DLD1 (cell line): Measurements from ENCODE around the gene ALOX15B.

Experiments
- in situ Hi-C: cut with HindIII; loops from 2 replicates; pipeline ENCODE4 v1.10.0; 2017; ENCODE audit warnings: low sequenced_read_pairs

The ALOX15B gene

DNA sequence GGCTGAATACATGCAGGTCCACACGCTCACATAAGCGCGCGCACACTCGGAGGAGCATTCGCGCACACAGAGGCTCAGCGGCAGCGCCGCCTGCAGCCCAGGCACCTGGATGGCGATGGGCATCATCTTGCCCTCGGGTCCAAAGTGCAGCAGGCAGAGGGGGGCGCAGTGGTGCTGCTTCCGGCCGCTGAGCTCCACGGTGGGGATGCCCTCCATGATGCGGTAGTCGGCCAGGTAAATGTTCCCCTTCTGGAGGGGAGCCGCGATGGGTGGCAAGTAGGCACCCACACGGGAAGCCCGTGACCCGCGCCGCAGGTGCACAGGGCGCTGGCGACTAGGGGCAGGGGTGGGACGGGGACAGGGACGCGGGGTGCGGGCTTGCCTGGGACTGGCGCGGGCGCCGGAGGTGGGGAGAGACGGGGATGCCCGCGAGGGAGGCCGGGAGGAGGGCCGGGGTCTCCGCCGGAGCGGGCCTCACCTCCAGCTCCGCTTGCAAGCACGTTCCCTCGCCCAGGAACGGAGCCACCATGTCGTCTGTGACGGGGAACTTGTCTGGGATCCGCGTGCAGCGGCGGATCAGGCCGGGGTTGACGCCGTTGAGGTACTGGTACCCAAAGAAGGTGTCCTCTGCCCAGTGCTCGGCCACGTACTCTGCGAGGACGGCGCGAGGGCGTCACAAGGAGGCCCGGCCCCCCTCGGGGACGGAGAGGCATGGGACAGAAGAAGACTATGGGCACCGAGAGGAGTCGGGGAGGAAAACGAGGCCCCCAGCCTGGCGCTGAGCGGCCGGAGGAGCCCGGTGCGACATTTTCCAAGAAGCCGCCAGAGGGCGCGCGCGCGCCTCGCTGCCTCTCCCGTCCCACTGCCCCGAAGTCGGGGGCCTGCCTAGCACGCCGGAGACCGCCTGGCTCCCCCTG, 40.7 kb downstream of the ALOX15B start:
- in situ Hi-C loops, result no loop called here

DNA sequence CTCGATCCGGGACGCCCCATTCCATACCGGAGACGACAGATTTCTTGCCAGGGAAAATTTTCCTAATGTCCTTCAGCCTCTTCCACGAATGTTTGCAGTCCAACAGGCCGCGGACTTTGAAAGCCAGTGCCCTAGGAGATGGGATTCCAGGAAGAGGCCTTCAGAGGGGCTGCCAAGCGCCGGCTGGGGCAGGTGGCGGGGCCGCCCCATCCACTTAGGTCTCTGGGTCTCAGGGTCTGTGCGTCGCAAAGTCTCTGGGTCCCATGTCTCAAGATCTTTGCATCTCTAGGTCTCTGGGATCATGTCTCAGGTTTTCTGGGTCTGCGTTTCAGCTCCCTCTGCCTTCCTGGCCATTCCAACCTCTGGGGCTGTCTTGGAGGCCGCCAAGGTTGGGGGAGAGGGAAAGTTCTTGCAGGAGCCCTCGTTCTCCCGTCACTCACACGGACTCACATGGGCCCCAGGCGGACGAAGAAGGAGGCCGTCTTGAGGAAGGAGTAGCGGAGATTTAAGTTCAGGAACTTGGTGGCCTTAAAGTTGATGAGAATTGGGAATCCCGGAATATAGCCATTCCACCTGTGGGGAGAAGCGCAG, 41.4 kb downstream of the ALOX15B start:
- in situ Hi-C loops, result no loop called here

DNA sequence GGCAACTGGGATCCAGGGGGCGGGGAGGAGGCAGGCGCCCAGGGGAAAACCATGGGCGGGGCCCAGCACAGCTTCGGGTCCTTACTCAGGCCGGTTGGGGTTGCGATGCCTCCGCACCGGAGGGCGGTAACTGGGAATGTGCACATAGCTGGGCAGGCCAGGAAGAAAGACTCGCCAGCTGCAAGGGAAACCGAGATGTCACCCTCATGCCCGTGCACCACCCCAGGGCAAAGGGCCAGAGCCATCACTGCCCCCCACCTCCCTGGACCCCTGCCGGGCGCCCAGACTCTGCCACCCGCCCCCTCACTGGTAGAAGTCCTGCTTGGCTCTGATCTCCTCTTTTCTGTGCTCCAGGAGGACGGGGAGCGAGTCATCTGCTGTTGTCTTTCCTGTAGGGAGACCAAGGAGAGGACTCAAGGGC, 42.0 kb downstream of the ALOX15B start:
- in situ Hi-C loops, result no loop called here

DNA sequence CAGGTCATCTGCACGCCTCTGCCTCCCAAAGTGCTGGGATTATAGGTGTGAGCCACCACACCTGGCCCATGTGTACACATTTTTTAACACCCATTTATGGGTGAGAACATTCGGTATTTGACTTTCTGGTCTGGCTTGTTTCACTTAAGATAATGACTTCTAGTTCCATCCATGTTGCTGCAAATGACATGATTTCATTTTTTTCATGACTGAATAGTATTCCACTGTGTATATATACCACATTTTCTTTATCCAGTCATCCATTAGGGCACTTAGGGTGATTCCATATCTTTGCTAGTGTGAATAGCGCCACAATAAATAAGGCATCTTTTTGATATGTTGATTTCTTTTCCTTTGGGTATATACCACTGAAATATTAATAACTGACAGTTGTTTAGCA, 43.0 kb downstream of the ALOX15B start:
- in situ Hi-C loops, result no loop called here

DNA sequence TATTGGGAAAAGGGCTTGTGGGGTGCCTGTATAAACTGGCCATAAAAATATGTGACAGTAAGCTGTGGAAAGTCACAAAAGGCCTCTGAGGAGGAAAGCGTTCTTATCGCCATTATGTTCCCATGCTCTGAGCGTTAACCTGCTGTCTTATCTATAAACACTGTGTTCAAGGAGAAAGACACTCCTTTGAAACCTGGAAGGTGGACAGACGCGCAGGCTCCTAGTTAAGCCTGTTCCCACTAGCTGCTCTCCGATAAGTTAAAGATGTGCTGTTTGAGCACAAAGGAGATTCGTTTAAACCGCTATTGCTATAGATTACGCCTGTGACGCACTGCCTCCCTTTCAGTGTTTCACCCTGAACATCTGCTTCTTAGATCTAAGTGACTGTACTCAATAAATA, 43.4 kb downstream of the ALOX15B start:
- in situ Hi-C loops, result no loop called here

DNA sequence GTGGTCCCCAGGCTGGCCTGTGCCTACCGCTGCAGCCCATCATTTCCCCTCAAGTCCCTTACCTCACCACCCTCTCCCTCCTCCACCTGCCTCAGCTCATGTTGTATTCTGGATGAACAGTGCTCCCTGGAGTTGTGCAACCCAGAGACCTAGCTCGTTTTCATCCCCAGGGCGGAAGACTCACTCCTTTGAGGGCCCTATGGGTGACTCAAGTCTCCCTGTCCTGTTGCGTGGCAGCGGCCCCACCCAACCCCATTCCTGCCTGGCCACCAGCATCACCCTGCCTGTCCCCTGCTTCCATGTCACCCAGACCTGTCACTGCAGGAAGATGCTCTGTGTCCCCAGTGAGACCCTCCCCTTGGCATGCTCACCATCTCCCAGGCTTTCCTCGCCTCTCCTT, 45.4 kb downstream of the ALOX15B start:
- in situ Hi-C loops, result no loop called here

DNA sequence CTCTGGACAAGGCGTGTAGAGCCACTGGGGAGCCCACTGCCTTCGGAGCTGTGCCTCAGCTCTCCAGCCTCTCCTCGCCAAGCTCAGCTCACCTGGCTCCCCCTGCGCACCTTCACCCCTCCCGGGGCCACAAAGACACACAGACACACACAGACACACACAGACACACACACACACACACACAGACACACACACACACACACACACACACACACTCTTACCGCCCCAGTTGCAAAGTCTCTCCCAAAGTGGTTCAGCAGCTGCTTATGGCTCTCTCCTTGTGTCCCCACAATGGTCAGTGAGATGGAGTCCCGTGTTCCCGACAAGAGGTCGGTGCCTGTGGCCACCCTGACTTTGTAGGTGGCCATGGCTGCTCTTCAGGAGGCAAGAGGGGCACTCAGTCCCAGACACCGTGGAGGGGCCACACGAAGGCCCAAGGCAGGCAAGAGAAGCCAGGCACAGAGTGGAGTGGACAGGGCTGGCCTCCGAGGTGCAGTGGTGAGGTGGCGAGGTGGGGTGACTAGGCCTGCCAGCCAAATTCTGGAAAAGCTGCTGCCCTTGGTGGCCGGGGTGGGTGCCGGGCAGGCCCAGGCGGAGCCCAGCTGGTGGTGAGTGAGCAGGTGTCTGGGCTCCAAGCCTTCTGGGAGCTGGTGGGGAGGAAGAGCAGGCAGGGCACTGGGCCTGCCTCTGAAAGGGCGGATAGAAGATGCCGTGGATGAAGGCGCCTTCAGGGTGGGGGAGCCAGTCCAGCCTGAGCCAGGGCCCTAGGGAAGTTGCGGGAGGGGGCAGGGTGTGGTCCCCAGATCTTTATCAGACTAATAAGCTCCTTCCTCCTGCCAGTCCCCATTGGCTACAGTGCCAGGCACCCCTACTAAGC, 48.5 kb downstream of the ALOX15B start, which contains the start of gene ALOX12B:
TSS of gene ALOX12B (minus strand) at position 642 of the 877 bp plus-strand sequence. CDS start at position 368, 274 bp downstream.
- in situ Hi-C loops, result no loop called here

DNA sequence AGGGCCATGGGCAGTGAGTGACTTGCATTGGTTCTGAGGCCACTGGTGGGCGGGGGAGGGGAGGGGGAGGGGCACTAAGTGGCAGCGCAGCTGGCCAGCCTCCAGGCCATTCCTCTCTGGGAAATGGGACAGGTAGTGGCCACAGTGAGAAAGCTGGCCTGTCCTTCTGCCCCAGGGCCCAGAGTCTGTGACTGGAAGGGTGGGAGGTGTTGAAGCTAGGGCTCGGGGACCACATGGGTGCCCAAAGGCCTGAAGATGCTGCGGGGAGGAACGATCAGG, 49.0 kb downstream of the ALOX15B start:
- in situ Hi-C loops, result no loop called here

DNA sequence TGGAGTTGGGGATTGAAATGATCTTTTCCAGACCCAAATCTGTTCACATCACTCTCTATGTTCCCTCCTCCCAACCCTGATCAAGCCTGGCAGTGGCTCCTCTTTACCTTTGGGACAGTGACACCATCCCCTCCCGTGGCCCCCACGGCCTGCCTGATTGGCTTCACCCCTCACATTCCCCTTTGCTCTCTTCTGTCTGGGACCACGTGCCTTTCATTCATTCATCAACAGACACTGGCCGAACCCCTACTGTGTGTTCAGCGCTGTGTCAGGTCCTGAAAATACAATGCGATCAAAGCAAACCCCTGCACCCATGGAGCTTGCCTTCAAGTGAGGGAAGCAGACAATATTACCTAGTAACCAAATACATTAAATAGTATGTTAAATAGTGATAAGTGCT, 50.9 kb downstream of the ALOX15B start:
- in situ Hi-C loops, result no loop called here

DNA sequence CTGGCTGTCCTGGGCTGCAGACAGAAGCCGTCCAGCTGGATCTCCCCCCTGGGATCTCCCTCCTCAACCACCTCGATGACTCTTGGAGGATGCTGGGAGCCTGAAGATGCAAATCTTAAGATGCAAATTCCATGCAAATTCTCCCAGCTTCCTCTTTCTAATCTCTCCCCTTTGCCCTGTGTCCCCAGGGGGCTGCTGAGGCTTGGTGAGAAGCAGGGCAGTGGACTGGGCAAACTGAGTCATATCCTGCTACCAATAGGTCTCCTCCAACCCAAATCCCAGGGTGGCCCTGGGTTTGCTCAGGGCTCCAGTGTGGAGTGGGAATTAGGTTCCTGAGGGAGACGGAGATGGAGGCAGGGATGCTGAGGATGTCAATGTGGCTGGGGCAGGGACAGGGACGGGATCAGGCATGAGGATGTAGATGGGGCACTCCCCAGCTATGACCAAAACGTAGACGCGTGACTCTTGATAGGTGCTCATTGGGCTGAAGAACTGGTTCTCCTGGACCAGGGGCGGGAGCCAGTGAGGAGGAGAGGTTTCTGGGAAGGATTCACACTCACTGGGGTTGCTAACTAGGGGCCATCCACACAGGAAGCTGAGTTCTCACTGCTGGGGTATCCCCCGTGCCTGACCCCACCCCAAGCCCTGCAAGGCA, 52.3 kb downstream of the ALOX15B start:
- in situ Hi-C loops, result no loop called here

DNA sequence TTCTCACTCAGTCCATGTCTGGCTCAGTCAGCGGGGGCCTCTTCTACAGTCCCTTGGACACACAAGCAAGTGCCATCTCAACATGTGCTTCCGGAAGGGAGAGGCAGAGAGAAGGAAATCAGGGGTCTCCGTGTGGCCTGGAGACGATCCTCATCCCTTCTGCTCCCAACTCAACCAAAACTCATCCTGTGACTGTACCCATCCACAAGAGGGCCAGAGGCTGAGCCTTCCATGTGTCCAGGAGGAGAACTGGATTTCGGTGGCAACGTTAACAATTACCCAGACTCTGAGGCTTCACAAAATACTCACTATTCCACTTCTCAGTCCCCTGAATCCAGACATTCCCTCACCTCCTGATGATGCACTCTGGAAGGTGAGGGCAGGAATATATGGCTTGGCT, 56.5 kb downstream of the ALOX15B start:
- in situ Hi-C loops, result no loop called here

DNA sequence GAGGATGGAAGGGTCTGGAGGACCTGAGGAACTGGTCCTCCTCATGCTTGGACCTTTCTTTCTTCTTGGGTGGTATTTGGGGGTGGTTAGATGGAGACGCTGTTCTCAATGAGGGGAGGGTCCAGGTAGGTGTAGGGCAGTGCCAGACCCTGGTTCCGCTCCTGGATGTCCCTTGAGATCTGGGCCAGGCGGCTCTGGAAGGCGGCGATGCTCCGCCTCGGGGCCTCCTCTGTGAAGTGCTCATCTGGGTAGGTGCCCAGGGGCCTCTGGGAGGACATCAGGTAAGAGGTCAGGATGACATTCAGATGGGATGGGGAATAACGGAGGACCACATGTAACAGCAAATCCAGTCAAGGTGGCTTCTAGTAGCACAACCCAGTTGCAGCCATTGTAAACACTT, 57.7 kb downstream of the ALOX15B start:
- in situ Hi-C loops, result no loop called here
